Measurements from ENCODE around the gene WASF2.
A peak's percentile ranks its signal among the peaks of the same experiment; 100 is the strongest.

Gene WASF2

DNA sequence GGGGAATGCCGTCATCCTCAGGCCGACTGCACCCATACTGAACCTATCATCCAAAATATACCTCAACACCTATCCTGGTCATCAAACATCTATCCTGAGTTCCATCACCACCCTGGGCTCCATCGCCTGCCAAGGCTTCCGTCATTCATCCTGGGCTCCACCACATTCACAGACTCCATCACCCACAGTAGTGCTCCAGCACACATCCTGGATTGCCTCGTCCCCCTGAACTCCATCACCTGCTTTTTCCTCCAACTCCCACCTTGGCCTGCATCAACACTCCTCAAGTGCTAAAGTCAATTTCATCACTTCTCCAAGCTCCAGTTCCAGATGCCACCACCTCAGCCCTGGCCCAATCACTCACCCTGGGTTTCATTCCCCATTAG lies 131.0 kb downstream of the WASF2 start:
- TF ChIP-seq CTCF (IDR thresholded peaks at IDR 0.05; ENCODE audit: extremely low read depth, missing control alignments) = no peak
- no peak for DNase-seq (ENCODE audit: low spot score)

- no peak for TF ChIP-seq CTCF (IDR thresholded peaks at IDR 0.05; ENCODE audit: extremely low read depth, missing control alignments)
- DNase-seq (ENCODE audit: low spot score) = no peak
These were observed 131.7 kb downstream of the WASF2 start for GRCh38 chr1:27358038-27358927.

- DNase-seq (ENCODE audit: low spot score) = peak; percentile 96
- peak; percentile 88 for TF ChIP-seq CTCF (IDR thresholded peaks at IDR 0.05; ENCODE audit: extremely low read depth, missing control alignments)
These were observed 132.5 kb downstream of the WASF2 start for GRCh38 chr1:27357281-27358037.

- no peak for DNase-seq (ENCODE audit: low spot score)
- no peak for TF ChIP-seq CTCF (IDR thresholded peaks at IDR 0.05; ENCODE audit: extremely low read depth, missing control alignments)
These were observed 133.2 kb downstream of the WASF2 start for GRCh38 chr1:27356619-27357280.

DNA sequence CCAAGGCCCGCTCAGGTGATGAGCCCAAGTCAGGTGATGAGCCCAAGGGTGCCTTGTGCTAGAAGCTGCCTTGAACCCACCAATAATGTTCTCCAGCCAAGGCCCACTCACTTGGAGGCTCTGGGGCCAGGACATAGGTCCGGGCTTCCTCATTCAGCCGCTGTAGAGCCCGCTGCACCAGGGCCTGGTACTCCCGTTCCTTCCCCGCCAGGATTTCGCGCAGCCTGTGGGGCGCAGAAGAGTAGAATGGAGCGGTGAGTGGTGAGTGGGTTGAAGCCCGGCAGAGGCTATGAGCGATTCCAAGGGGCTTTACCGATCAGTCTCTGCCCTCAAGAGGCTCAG lies 133.7 kb downstream of the WASF2 start:
- no peak for DNase-seq (ENCODE audit: low spot score)
- no peak for TF ChIP-seq CTCF (IDR thresholded peaks at IDR 0.05; ENCODE audit: extremely low read depth, missing control alignments)

DNA sequence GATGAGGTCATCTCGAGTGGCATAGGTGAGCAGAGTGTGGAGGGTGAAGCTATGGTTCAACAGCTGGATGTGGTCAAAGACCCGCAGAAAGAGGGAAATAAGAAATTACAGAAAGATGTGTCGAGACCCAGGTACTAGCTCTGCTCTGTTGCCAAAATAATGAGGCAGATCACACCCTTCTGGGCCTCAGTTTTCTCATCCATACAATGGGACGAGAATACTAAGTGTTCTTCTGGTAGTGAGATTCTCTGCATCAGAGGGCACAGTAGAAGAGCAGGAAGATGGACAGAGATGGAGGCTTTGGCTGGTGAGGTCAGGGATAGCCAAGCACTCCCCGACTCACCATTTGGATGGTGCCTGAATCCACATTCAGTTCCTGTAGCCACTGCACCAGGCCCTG lies 134.3 kb downstream of the WASF2 start:
- no peak for TF ChIP-seq CTCF (IDR thresholded peaks at IDR 0.05; ENCODE audit: extremely low read depth, missing control alignments)
- DNase-seq (ENCODE audit: low spot score) = no peak

Data from GM20000 (cell line).